Muscle of leg (tissue), 16 donors: ENCODE measurements around the gene MAPK7. TPM values are rescaled to one million over a fixed set of nuclear protein-coding genes. Genes with fewer than 3 reads are reported as not detected.

Source experiments
- DNase-seq: peaks from one replicate; pipeline ENCODE4 v3.0.0; 2013
- H3K27ac ChIP-seq: one replicate; pipeline ENCODE4 v1.5.1; 2013; ENCODE audit warnings: mild to moderate bottlenecking, low read length, control low read depth
- H3K27me3 ChIP-seq: one replicate; pipeline ENCODE4 v1.6.1; 2013; ENCODE audit warnings: low read length; ENCODE audit not compliant: control insufficient read depth, insufficient read depth
- H3K36me3 ChIP-seq: one replicate; pipeline ENCODE4 v1.6.1; 2013; ENCODE audit warnings: low read length; ENCODE audit not compliant: control insufficient read depth, insufficient read depth
- H3K4me1 ChIP-seq: one replicate; pipeline ENCODE4 v1.6.1; 2013; ENCODE audit warnings: low read length; ENCODE audit not compliant: control insufficient read depth, insufficient read depth
- H3K4me3 ChIP-seq: one replicate; pipeline ENCODE4 v1.5.1; 2013; ENCODE audit warnings: low read length, control low read depth
- H3K9me3 ChIP-seq: replicated peaks from 2 replicates; pipeline ENCODE4 v1.6.1; 2013; ENCODE audit warnings: low read depth, low read length; ENCODE audit not compliant: control insufficient read depth
- WGBS: methylation state at CpG from one replicate; pipeline ENCODE4 v1.1.5; 2013; ENCODE audit warnings: missing lambda C conversion rate; ENCODE audit not compliant: insufficient coverage; 5-methylcytosine and 5-hydroxymethylcytosine counted together
- long read RNA-seq, 11 donors: transcript quantifications; one replicate each; lab custom pipeline, GENCODE V29; 2026
- polyA plus RNA-seq, 8 donors: library from polyadenylated mRNA; unstranded; fragments of 120-200 nt; gene quantifications; one replicate each; pipeline versions ENCODE4 v1.2.1 to v1.2.3, GENCODE V29; 2013; ENCODE audit warnings: inconsistent platforms in 1 of 8, low replicate concordance in 1 of 8; ENCODE audit not compliant: insufficient read length in 8 of 8, insufficient read depth in 1 of 8
- total RNA-seq: library from RNA; stranded (reverse); fragments of 120-200 nt; gene quantifications from one replicate; pipeline ENCODE4 v1.2.4, GENCODE V29; 2013

The MAPK7 gene
- total RNA-seq, result 8.4 TPM
- polyA plus RNA-seq, result 10 to 100 TPM; 17.9 to 28.4 (median 25.5) TPM
- long read RNA-seq, donor 1, full-length matches to known transcripts, result 6 of 6 reads
- long read RNA-seq, donor 1, partial matches to known transcripts, result 0 of 6 reads
- long read RNA-seq, donor 1, other reads (novel, unspliced or antisense), result 0 of 6 reads
- long read RNA-seq, donor 2, full-length matches to known transcripts, result 2 of 2 reads
- long read RNA-seq, donor 2, partial matches to known transcripts, result 0 of 2 reads
- long read RNA-seq, donor 2, other reads (novel, unspliced or antisense), result 0 of 2 reads
- long read RNA-seq, donor 3, full-length matches to known transcripts, result 8 of 8 reads
- long read RNA-seq, donor 3, partial matches to known transcripts, result 0 of 8 reads
- long read RNA-seq, donor 3, other reads (novel, unspliced or antisense), result 0 of 8 reads
- long read RNA-seq, donor 4, full-length matches to known transcripts, result 7 of 7 reads
- long read RNA-seq, donor 4, partial matches to known transcripts, result 0 of 7 reads
- long read RNA-seq, donor 4, other reads (novel, unspliced or antisense), result 0 of 7 reads
- long read RNA-seq, donor 5, full-length matches to known transcripts, result 6 of 6 reads
- long read RNA-seq, donor 5, partial matches to known transcripts, result 0 of 6 reads
- long read RNA-seq, donor 5, other reads (novel, unspliced or antisense), result 0 of 6 reads
- long read RNA-seq, donor 6, full-length matches to known transcripts, result 9 of 9 reads
- long read RNA-seq, donor 6, partial matches to known transcripts, result 0 of 9 reads
- long read RNA-seq, donor 6, other reads (novel, unspliced or antisense), result 0 of 9 reads
- long read RNA-seq, donor 7, full-length matches to known transcripts, result 7 of 400 reads
- long read RNA-seq, donor 7, partial matches to known transcripts, result 393 of 400 reads
- long read RNA-seq, donor 7, other reads (novel, unspliced or antisense), result 0 of 400 reads
- long read RNA-seq, donor 8, full-length matches to known transcripts, result 8 of 8 reads
- long read RNA-seq, donor 8, partial matches to known transcripts, result 0 of 8 reads
- long read RNA-seq, donor 8, other reads (novel, unspliced or antisense), result 0 of 8 reads
- long read RNA-seq, donor 9, full-length matches to known transcripts, result 6 of 6 reads
- long read RNA-seq, donor 9, partial matches to known transcripts, result 0 of 6 reads
- long read RNA-seq, donor 9, other reads (novel, unspliced or antisense), result 0 of 6 reads
- long read RNA-seq, donor 10, full-length matches to known transcripts, result 6 of 394 reads
- long read RNA-seq, donor 10, partial matches to known transcripts, result 388 of 394 reads
- long read RNA-seq, donor 10, other reads (novel, unspliced or antisense), result 0 of 394 reads
- long read RNA-seq, donor 11, full-length matches to known transcripts, result 10 of 10 reads
- long read RNA-seq, donor 11, partial matches to known transcripts, result 0 of 10 reads
- long read RNA-seq, donor 11, other reads (novel, unspliced or antisense), result 0 of 10 reads

DNA sequence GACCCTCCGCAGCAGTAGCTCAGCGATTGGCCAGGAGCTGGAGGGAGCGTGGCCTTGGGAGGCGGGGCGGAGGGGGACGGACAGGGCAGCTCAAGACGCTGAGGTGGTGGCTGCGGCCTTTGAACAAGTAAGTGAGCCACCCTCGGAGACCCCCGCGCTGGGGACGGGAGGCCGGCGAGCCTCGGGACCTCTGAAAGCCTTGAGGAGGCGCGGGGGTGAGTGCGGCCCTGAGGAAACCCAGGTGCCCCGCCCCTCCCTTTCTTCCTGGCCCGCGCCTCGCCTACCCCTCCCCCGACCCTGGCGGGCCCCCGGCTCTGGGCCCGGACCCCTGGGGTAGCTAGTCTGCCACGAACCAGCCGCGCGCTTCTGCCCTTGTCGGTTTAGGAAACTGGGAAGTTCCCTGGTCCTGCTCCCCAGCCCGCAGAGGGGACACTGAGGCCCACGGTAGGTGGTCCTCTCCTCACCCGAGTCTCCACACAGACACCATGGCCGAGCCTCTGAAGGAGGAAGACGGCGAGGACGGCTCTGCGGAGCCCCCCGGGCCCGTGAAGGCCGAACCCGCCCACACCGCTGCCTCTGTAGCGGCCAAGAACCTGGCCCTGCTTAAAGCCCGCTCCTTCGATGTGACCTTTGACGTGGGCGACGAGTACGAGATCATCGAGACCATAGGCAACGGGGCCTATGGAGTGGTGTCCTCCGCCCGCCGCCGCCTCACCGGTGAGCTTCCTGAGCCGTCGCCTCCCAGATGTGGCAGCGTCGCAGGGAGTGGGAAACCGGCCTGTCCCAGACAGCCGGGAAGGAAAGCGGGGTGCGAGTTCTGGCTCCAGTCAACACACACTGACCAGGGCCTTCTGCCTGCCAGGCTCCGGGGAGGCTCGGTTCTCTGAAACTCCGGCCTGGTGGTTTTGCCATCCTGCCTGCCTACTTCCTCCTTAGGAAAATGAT is at the start of gene MAPK7:
Gene MAPK7, plus strand, starts transcription at position 83 of the 945 bp plus-strand sequence. Its CDS starts 403 bp downstream, at position 486.
- peak; percentile 41 for DNase-seq
- Histone ChIP-seq H3K4me3 (peak within 1 kb of the TSS; percentile 94), H3K27me3 (no peaks in the 10 kb centered on the region), H3K27ac (peak within 1 kb of the TSS; percentile 100), H3K4me1 (peaks cover 35% of the 10 kb centered on the region), H3K36me3 (peaks cover 46% of the 10 kb centered on the region), H3K9me3 (no peaks in the 10 kb centered on the region)
- WGBS, result 1% methylated on average over 64 of the region's 69 CpGs

DNA sequence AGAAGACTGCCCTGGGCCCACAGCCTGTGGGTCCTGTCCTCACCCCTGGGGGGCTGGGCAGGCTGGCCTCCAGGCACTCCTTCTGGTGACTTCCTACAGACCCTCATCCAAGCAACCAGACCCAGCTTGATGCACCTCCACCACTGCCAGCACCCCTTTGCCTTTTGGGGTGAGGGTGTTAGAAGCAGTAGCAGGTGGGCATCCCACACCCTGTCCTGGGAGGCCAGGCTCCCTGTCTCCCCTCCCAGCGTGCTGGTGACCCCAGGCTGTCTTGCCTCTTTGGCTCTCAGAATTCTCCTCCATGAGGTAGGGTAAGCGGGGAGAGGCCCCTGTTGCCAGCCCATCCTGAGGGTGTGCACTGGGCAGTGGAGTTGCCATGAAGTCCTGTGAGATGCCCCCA is 49.2 kb upstream of the MAPK7 start:
- DNase-seq, result no peak
- Histone ChIP-seq H3K4me3 (no peak overlapping the region), H3K36me3 (peaks cover 39% of the 10 kb centered on the region), H3K27me3 (no peaks in the 10 kb centered on the region), H3K27ac (no peak overlapping the region), H3K4me1 (peaks cover 16% of the 10 kb centered on the region), H3K9me3 (peaks cover 7% of the 10 kb centered on the region)
- WGBS, result no CpG with 5 or more reads among the region's 2 CpGs

DNA sequence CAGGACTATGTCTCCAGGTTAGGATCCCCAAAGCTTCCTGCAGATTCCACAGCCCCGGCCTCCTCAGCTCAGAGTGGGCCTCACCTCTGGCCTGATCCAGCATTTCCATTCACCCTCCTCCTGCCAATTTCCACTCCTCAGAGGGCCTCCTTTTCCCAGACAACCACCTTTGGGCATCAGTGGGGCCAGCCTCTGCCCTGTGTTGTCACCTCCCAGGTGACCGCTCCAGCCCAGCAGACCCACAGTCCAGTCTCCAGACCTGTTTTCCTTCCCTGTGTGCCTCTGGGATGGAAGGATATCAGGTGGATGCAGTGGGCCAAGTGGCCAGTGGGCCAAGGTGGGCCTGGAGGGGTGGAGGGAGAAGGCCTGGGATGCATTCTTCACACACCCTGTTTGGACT is 48.5 kb upstream of the MAPK7 start:
- 80% methylated on average over 1 of the region's 2 CpGs for WGBS
- peaks cover 7% of the 10 kb centered on the region for H3K9me3 ChIP-seq
- peaks cover 44% of the 10 kb centered on the region for H3K36me3 ChIP-seq
- no peak overlapping the region for H3K4me3 ChIP-seq
- peaks cover 16% of the 10 kb centered on the region for H3K4me1 ChIP-seq
- no peak for DNase-seq
- H3K27ac ChIP-seq, result no peak overlapping the region
- H3K27me3 ChIP-seq, result no peaks in the 10 kb centered on the region

DNA sequence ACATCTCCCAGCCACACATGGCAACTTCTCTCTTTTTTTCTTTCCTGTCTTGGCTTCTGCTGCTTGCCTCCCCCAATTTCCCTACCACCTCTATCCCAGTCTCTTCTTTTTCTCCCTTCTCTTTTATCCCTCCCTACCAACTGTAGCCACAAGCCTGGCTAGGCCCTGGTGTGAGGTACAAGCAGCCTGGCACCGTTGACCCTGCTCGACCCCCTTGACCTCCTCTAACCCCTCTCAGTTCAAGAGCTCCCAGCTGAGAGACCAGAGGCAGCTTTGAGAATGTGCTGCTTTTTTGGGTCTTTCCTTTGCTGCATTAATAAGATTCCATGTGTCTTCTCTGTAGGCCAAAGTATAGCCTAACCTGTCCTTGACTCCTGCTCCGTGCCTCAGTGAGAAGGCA is 48.0 kb upstream of the MAPK7 start:
- Histone ChIP-seq H3K9me3 (peaks cover 7% of the 10 kb centered on the region), H3K27ac (no peak overlapping the region), H3K4me1 (peaks cover 16% of the 10 kb centered on the region), H3K4me3 (no peak overlapping the region), H3K27me3 (no peaks in the 10 kb centered on the region), H3K36me3 (peaks cover 44% of the 10 kb centered on the region)
- 64% methylated on average over 3 of the region's 3 CpGs for WGBS
- no peak for DNase-seq

DNA sequence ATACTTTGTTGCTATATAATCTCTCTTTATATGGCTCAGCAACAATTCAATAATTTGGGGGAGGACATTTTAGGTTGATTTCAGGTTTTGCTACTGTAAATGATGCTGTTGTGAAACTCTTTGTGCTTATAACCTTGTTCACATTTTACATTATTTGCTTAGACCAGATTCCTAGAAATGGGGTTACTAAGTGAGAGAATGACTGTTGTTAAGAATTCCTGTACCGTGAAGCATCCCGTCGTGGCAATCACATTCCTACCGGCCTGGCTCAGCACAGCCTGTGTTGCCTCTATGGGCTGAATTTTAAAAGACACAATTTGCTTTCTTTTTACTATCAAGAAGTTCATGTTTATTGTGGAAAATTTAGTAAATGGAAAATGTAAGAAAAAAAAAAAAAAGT is 47.2 kb upstream of the MAPK7 start:
- Histone ChIP-seq H3K27ac (no peak overlapping the region), H3K36me3 (peaks cover 51% of the 10 kb centered on the region), H3K27me3 (no peaks in the 10 kb centered on the region), H3K4me1 (peaks cover 16% of the 10 kb centered on the region), H3K4me3 (no peak overlapping the region), H3K9me3 (no peaks in the 10 kb centered on the region)
- DNase-seq, result no peak
- WGBS, result no CpG with 5 or more reads among the region's 4 CpGs

DNA sequence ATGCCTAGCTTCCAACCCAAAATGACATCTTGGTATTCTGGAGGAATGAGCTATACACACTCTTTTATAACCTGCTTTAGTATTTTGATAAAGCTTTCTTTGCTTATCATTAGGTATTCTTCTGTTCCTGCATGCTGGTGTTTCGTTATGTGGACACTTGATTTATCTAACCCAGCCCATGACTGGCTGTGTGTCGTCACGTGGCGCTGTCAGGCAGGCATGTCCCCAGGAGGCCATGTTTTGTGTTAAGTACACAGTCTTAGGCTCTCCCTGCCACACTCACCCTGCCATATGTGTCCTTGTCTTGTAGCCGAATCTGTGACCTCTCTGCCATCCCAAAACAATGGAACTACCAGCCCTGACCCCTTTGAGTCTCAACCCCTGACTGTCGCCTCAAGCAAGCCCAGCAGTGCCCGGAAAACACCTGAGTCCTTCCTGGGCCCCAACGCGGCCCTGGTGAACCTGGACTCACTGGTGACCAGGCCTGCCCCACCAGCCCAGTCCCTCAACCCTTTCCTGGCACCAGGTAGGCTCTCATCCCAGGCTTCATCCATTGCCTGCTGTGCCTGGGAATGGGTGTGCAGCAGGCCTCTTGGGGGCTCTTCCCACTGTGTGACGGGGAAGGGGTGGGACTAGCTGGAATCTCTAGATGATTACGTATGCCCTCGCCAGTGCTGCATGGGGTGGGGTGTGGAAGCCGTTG is 46.6 kb upstream of the MAPK7 start:
- Histone ChIP-seq H3K27ac (peak overlapping the region; percentile 62), H3K4me1 (peaks cover 16% of the 10 kb centered on the region), H3K9me3 (no peaks in the 10 kb centered on the region), H3K36me3 (peaks cover 53% of the 10 kb centered on the region), H3K27me3 (no peaks in the 10 kb centered on the region), H3K4me3 (no peak overlapping the region)
- WGBS, result 92% methylated on average over 8 of the region's 13 CpGs
- no peak for DNase-seq

DNA sequence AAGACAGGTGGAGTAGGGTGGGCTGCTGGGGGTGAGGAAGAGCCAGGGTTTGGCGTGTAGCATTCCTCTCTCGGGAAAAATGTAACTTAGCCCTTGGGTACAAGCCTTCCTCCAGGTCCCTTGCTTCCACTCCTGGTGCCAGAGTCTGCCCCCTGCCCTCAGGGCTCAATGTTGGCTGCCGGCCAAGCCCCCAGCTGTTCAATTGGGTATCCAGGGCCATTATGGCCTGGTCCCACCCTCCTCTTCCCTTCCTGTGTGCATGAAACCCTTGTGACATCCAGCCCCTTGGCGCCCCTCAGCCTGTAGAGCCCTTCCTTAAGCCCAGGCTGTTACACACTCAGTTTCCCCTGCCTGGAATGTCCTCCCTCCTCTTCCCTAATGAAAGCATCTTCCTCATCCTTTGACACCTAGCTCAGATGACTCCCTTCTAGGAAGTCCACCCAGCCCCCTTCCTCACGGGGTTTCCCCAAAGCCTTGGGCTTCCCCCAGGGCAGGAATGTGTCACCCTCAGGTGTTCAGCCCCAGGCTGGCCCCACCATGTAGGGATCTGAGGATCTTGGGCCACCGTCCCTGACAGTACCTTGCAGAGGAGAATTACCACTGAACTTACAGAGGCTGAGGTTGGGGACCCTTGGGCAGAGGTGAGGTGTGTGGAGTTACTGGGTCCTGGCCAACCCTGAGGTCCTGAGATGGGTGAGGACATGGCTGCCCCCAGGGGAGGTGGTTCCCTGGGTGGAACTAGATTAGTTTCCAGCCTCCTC is 45.7 kb upstream of the MAPK7 start:
- no peaks in the 10 kb centered on the region for H3K27me3 ChIP-seq
- peak overlapping the region; percentile 47 for H3K27ac ChIP-seq
- peaks cover 18% of the 10 kb centered on the region for H3K4me1 ChIP-seq
- peaks cover 60% of the 10 kb centered on the region for H3K36me3 ChIP-seq
- H3K4me3 ChIP-seq, result no peak overlapping the region
- 82% methylated on average over 5 of the region's 6 CpGs for WGBS
- no peak for DNase-seq
- no peaks in the 10 kb centered on the region for H3K9me3 ChIP-seq

DNA sequence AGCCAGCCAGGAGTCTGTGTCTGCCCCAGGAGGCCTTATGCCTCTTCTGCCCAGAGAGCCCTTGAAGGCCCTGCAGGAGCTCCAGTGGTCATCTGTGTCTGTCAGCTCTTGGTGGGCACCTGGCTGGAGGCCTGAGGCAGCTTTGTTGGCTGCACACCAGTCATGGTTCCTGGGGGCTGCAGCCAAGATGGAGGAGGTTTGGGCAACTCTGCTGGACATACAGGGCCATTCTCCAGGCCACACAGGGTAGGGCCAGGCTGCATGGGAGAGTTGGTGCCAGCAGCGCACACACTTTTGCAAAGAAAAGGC is 45.2 kb upstream of the MAPK7 start:
- WGBS, result 86% methylated on average over 1 of the region's 1 CpG
- Histone ChIP-seq H3K9me3 (no peaks in the 10 kb centered on the region), H3K27ac (no peak overlapping the region), H3K4me3 (no peak overlapping the region), H3K4me1 (peaks cover 23% of the 10 kb centered on the region), H3K36me3 (peaks cover 60% of the 10 kb centered on the region), H3K27me3 (no peaks in the 10 kb centered on the region)
- DNase-seq, result no peak
